ENCODE data around the gene TAB3.
"Not testable (repeated sequence)": the region's sequence is repeated elsewhere in the genome, so short reads cannot be mapped to it uniquely, and the experiment has no call there.

Gene TAB3

DNA sequence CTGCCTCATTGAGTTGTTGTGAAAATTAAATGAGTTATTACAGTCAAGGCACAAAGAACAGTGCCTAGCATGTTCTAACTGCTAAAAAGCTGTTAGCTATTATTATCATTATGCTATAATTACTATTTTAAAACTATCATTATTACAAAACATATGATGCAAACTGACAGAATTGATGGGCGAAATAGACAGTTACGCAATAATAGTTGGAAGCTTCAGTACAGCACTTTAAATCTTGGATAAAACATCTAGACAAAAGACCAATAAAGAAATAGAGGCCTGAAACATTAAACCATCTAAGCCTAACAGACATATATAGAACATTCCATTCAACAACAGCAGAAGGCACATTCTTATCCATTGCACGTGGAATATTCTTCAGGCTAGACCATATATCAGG lies 73.0 kb downstream of the TAB3 start:
- no peak for DNase-seq (ENCODE audit: low spot score)

DNA sequence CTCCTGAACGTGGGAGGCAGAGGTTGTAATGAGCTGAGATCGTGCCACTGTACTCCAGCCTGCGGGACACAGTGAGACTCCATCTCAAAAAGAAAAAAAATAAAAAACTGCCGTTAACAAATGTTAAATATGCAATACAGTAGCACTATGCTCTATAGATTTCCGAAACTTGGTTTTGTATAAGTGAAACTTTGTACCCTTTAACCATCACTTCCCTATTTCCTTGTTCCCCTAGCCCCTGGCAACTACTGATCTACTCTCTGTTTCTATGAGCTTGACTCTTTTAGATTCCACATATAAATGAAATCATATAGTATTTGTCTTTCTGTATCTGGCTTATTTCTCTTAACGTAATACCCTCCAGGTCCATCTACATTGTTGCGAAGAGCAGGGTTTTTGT lies 74.1 kb downstream of the TAB3 start:
- DNase-seq (ENCODE audit: low spot score), result no peak

DNA sequence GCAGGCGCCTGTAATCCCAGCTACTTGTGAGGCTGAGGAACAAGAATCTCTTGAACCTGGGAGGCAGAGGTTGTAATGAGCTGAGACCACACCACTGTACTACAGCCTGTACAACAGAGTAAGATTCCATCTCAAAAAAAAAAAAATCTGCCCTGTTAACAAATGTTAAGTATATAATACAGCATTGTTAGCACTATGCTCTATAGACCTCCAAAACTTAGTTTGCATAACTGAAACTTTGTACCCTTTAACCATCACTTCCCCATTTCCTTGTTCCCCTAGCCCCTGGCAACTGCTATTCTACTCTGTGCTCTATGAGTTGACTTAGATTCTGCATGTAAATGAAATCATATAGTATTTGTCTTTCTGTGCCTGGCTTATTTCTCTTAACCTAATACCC lies 76.7 kb downstream of the TAB3 start:
- no peak for DNase-seq (ENCODE audit: low spot score)

DNA sequence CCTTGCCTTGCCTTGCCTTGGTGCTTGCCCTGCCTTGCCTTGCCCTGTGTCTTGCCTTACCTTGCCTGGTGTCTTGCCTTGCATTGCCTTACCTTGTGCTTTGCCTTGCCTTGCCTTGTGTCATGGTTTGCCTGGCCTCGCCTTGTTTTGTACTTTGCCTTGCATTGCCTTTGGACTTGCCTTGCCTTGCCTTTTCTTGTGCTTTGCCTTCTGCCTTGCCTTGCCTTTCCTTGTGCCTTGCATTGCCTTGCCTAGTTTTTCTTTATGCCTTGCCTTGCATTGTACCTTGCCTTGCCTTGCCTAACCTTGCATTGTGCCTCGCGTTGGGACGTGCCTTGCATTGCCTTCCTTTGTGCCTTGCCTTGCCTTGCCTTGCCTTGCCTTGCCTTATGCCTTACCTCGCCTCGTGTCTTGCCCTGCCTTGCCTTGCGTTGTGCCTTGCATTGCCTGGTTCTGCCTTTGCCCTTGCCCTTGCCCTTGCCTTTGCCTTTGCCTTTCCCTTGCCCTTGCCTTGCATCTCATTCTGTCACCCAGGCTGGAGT lies 82.8 kb downstream of the TAB3 start:
- DNase-seq (ENCODE audit: low spot score), result no peak

DNA sequence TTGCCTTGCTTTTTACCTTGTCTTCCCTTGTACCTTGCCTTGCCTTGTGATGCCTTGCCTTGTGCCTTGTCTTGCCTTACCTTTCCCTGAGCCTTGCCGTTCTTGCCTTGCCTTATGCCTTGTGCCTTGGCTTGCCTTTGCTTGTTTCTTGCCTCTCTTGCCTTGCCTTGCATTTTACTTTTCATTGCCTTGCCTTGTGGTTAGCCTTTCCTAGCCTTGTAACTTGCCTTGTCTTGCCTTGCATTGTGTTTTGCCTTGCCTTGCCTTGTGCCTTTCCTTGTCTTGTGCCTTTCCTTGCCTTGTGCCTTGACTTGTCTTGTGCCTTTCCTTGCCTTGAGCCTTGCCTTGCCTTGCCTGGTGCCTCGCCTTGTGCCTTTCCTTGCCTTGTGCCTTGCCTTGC lies 84.6 kb downstream of the TAB3 start:
- no peak for DNase-seq (ENCODE audit: low spot score)

DNA sequence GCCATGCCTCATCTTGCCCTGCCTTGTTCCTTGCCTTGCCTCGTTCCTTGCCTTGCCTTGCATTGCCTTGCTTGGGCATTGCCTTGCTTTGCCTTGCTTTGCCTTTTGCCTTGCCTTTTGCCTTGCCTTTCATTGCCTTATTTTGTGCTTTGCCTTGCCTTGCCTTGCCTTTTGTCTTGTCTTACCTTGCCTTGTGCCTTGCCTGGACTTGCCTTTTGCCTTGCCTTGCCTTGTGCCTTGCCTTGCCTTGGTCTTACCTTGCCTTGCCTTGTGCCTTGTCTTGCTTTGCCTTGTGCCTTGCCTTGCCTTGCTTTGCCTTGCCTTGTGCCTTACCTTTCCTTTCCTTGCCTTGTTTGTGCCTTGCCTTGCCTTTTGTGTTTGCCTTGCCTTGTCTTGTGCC lies 88.2 kb downstream of the TAB3 start:
- DNase-seq (ENCODE audit: low spot score), result no peak

DNA sequence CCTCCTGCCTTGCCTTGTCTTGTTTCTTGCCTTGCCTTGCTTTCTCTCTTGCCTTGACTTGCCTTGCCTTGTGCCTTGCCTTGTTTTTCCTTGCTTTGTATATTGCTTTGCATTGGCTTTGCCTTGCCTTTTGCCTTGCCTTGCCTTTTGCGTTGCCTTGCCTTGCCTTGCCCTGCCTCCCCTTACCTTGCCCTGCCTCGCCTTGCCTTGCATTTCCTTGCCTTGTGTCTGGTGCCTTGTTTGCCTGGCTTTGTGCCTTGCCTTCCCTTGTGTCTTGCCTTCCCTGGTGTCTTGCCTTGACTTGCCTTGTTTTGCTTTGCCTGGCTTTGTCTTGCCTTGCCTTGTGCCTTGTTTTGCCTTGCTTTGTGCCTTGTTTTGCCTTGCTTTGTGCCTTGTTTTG lies 89.7 kb downstream of the TAB3 start:
- no peak for DNase-seq (ENCODE audit: low spot score)

DNA sequence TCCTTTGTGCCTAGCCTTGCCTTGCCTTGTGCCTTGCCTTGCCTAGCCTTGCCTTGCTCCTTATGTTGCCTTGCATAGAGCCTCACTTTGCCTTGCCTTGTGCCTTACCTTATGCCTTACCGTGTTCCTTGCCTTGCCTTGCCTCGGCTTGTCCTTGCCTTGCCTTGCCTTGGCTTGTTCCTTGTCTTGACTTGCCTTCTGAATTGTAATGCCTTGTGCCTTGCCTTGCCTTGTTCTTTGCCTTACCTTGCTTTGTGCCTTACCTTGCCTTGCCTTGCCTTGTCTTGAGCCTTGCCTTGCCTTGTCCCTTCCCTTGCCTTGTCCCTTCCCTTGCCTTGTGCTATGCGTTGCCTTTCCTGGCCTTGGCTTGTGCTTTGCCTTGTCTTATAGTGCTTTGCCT lies 90.2 kb downstream of the TAB3 start:
- DNase-seq (ENCODE audit: low spot score), result no peak

DNA sequence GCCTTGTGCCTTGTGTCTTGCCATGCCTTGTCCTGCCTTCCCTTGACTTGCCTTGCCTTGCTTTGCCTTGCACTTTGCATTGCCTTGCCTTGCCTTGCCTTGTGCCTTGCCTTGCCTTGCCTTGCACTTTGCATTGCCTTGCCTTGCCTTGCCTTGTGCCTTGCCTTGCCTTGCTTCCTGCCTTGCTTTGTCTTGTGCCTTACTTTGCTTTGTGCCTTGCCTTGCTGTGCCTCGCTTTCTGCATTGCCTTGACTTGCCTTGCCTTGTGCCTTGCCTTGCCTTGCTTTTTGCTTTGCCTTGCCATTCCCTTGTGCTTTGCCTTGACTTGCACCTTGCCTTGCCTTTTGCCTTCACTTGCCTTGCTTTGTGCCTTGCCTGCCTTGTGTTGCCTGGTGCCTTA lies 91.8 kb downstream of the TAB3 start:
- DNase-seq (ENCODE audit: low spot score), result not testable (repeated sequence)

DNA sequence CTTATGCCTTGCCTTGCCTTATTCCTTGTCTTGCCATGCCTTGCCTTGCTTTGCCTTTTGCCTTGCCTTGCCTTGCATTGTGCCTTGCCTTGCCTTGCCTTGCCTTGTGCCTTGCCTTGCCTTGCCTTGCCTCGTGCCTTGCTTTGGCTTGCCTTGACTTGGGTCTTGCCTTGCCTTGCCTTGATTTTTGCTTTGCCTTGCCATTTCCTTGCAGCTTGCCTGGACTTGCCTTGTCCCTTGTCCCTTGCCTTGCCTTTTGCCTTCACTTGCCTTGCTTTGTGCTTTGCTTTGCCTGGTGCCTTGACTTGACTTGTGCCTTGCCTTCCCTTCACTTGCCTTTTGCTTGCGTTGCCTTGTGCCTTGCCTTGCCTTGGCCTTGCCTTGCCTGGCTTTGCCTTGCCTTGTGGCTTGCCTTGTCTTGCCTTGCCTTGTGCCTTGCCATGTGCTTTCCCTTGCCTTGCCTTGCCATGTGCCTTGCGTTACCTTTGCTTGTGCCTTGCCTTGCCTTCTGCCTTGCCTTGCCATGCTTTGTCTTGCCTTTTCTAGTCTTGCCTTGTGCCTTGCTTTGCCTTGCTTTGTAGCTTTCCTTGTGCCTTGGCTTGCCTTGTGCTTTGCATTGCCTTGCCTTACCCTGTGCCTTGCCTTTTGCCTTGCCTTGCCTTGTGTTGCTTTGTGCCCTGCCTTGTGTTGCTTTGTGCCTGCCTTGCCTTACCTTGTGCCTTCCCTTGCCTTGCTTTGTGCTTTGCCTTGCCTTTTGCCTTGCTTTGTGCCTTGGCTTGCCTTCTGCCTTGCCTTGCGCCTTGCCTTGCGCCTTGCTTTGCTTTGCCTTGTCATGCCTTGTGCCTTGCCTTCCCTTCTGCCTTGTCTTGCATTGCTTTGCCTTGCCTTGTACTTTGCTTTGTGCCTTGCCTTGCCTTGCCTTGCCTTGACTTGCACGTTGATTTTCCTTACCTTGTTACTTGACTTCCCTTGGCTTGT lies 92.8 kb downstream of the TAB3 start:
- DNase-seq (ENCODE audit: low spot score), result no peak

DNA sequence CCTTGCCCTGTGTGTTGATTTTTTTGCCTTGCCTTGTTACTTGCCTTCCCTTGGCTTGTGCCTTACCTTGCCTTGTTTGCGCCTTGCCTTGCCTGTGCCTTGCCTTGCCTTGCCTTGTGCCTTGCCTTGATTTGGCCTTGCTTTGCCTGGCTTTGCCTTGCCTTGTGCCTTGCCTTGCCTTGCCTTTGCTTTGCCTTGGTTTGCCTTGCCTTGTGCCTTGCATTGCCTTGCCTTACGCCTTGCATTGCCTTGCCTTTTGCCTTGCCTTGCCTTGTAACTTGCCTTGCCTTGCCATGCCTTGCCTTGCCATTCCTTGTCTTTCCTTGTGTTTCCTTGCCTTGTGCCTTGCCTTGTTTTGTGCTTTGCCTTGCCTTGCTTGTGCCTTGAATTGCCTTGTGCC lies 94.6 kb downstream of the TAB3 start:
- no peak for DNase-seq (ENCODE audit: low spot score)

DNA sequence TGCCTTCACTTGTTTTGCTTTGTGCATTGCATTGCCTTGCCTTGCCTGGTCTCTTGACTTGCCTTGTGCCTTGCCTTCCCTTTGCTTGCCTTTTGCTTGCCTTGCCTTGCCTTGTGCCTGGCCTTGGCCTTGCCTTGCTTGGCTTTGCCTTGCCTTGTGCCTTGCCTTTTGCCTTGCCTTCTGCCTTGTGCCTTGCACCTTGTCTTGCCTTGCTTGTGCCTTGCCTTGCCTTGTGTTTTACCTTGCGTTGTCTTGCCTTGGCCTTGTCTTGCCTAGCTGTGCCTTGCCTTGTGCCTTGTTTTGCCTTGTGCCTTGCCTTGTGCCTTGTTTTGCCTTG lies 95.3 kb downstream of the TAB3 start:
- no peak for DNase-seq (ENCODE audit: low spot score)

DNA sequence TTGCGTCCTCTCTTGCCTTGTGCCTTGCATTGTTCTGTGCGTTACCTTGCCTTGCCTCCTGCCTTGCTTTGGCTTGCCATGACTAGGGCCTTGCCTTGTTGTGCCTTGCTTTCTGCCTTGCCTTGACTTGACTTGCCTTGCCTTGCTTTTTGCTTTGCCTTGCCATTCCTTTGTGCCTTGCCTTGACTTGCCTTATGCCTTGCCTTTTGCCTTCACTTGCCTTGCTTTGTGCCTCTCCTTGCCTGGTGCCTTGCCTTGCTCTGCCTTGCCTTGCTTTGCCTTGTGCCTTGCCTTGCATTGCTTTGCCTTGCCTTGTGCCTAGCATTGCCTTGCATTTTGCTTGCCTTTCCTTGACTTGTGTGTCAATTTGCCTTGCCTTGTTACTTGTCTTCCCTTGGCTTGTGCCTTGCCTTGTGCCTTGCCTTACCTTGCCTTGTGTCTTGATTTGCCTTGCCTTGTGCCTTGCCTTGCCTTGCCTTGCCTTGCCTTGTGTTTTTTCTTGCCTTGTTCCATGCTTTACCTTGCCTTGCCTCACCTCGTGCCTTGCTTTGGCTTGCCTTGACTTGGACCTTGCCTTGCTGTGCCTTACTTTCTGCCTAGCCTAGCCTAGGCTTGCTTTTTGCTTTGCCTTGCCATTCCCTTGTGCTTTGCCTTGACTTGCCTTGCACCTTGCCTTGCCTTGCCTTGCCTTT lies 95.8 kb downstream of the TAB3 start:
- no peak for DNase-seq (ENCODE audit: low spot score)

DNA sequence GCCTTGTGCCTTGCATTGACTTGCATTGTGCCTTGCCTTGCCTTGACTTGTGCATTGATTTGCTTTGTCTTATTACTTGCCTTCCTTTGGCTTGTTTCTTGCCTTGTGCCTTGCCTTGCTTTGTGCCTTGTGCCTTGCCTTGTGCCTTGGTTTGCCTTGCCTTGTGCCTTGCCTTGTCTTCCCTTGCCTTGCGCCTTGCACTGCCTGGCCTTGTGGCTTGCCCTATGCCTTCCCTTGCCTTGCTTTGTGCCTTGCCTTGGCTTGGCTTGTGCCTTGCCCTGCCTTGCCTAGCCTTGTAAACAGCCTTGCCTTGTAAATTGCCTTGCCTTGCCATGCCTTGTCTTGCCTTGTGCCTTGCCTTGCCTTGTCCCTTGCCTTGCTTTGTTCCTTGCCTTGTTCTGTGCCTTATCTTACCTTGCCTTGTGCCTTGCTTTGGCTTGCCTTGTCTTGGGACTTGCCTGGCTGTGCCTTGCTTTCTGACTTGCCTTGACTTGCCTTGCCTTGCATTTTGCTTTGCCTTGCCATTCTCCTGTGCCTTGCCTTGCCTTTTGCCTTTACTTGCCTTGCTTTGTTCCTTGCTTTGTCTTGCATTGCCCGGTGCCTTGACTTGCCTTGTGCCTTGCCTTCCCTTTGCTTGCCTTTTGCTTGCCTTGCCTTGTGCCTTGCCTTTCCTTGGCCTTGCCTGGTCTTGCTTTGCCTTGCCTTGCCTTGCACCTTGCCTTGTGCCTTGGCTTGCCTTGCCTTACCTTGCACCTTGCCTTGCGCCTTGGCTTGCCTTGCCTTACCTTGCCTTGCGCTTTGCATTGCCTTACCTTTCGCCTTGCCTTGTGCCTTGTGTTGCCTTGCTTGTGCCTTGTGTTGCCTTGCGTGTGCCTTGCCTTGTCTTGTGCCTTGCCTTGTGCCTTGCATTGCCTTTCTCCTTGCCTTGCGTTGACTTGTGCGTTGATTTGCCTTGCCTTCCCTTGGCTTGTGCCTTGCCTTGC lies 97.5 kb downstream of the TAB3 start:
- no peak for DNase-seq (ENCODE audit: low spot score)

DNA sequence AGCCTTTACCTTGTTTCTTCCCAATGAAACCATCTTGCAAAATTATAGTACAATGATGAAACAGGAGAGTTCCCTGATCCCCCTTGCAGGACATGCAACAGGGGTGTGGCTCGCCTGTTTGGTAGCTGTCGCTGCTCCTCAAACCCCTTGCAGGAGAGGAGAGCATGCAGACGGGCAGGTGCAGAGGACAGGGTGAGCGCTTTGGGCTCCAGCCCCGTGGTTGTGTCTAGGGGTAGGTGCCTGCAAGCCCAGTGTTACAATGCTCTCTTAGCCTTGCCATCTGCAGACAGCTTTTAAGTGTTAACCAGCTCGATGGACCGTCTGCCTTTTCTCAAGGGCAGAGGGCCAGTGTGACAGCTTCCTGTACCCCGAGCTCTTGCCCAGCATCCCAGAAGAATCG lies 102.0 kb downstream of the TAB3 start:
- DNase-seq (ENCODE audit: low spot score), result no peak

DNA sequence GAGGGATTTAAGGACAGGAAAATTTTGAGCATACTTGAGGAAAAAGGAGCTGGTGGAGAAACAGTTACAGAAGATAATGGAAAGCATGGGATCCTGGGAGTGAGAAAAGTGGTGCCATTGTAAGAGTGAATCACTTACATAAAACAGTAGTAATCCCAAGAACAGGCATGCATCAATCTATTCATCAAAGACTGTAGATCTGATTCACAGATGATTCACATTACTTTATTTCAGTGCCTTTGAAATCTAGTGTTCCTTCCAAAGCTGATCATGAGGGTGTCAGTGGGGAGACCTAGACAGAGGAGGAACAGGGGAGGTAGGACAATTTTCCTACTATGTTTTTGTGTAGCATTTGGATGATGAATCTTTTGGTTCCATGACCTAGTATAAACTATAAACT lies 102.7 kb downstream of the TAB3 start:
- no peak for DNase-seq (ENCODE audit: low spot score)

DNA sequence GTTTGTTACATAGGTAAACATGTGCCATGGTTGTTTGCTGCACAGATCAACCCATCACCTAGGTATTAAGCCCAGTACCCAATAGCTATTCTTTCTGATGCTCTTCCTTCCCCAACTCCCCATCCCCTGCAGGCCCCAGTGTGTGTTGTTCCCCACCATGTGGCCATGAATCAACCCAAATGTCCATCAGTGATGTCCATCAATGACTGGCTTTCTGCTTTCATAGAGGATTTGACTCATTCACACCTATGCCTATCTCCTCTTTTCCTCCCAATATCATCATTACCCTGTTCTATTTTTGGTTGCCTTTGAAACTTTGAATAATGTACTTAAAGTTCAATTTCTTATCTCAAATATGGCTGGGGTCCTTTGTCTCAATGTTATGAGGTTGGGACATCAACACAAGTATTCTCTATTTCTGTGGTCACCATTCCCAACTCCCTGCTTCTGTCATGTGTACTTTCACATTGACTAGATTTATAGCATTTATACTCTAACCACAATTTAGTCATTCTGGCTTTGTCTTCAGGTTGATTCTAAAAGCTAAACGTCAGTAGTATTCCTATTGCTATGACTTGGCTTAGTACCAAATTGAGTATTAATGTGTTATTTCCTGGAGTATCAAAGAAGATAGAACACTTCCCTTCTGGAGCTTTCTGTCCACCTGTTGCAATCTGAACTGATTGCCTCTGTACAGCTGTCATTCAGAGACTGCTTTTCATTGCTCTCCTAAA lies 107.2 kb downstream of the TAB3 start:
- DNase-seq (ENCODE audit: low spot score), result no peak

DNA sequence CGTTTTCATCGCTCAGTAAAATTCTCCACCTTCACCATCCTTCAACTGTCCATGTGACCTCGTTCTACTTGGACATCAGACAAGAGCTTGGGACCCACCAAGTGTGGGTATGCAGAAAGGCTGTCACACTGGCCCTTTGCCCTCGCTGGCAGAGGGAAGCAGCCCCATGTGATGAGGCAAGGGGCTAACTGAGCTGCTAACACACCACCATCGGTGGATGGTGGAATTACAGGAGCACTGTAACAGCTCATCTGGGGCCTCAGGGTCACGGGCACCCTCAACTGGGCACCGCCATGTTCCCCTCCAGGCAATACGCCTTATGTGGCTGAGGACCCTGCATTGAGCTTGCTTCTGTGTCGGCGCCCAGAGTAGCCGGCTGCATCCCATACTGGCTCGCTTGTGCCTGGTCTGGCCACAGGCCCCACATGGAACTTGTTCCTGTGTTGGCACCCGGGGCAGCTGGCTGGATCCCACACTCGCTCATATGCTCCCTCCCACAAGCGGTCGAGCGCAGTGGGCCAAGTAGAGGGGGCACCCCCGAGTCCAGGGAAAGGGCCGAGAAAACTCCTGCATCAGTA lies 109.5 kb downstream of the TAB3 start:
- DNase-seq (ENCODE audit: low spot score), result no peak

DNA sequence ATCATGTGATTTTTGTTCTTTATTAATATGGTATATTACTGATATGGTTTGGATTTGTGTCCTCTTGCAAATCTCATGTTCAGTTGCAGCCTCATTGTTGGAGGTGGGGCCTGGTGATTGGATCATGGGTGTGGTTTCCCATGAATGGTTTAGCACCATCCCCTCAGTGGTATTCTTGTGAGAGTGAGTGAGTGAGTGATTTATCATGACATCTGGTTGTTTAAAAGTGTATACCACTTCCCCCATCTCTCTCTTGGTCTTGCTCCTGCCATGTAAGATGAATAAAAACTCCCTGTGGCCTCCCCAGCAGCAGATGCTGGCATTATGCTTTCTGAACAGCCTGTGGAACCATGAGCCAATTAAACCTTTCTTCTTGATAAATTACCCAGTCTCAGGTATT lies 111.5 kb downstream of the TAB3 start:
- no peak for DNase-seq (ENCODE audit: low spot score)
